ENCODE data around the gene CERS6.

The CERS6 gene

GRCh38 chr2:168669151-168669550, 213.1 kb downstream of the CERS6 start:
- TF ChIP-seq PATZ1 (tag by site-specific recombination; IDR thresholded peaks at IDR 0.05) (no peak), ZNF571 (tag by site-specific recombination; IDR thresholded peaks at IDR 0.05) (no peak), GLI4 (tag by site-specific recombination; IDR thresholded peaks at IDR 0.05) (no peak), PRDM4 (tag by site-specific recombination; IDR thresholded peaks at IDR 0.05) (no peak), ZNF211 (tag by site-specific recombination; IDR thresholded peaks at IDR 0.05; ENCODE audit: low read depth) (no peak), ZNF239 (tag by site-specific recombination; IDR thresholded peaks at IDR 0.05) (no peak), KLF16 (tag by site-specific recombination; IDR thresholded peaks at IDR 0.05) (no peak), ZBTB26 (tag by site-specific recombination; optimal IDR thresholded peaks at IDR 0.05) (no peak), ZNF660 (tag by site-specific recombination; IDR thresholded peaks at IDR 0.05) (no peak)
- H3K9me3 ChIP-seq (ENCODE audit: control insufficient read depth, insufficient read depth, low read depth, low read length): no peaks in the 10 kb centered on the region
- no peaks in the 10 kb centered on the region for H3K36me3 ChIP-seq (ENCODE audit: control insufficient read depth in 2 of 2, insufficient read depth in 1 of 2, low read length in 2 of 2)
- no peak overlapping the region for H3K4me3 ChIP-seq (ENCODE audit: low read depth, low read length)
- no peak overlapping the region for H3K27ac ChIP-seq (ENCODE audit: extremely low read depth, low read depth, low read length)
- H3K4me1 ChIP-seq (ENCODE audit: control insufficient read depth, insufficient read depth, low read length): no peaks in the 10 kb centered on the region
- POLR2A ChIA-PET: no interaction called here
- CTCF ChIA-PET: interaction anchor here (0.7 kb wide), 1 partner anchor 1033 kb away, joined by 4 read pairs; no protein-coding TSS in a partner anchor

GRCh38 chr2:168670478-168670877, 214.4 kb downstream of the CERS6 start:
- Histone ChIP-seq H3K36me3 (ENCODE audit: control insufficient read depth in 2 of 2, insufficient read depth in 1 of 2, low read length in 2 of 2) (no peaks in the 10 kb centered on the region), H3K4me3 (ENCODE audit: low read depth, low read length) (no peak overlapping the region)
- CTCF ChIA-PET: no interaction called here

GRCh38 chr2:168671932-168672331, 215.9 kb downstream of the CERS6 start:
- TF ChIP-seq ZFP69B (tag by site-specific recombination; IDR thresholded peaks at IDR 0.05): peak; percentile 78
- peak; percentile 70 for TF ChIP-seq ZNF629 (tag by site-specific recombination; IDR thresholded peaks at IDR 0.05)
- TF ChIP-seq HIC1 (tag by site-specific recombination; IDR thresholded peaks at IDR 0.05): no peak
- TF ChIP-seq ZNF692 (tag by site-specific recombination; IDR thresholded peaks at IDR 0.05): peak; percentile 88
- peak; percentile 35; the same call in 1 of the 2 replicates for TF ChIP-seq ATF2 (tag by site-specific recombination; IDR thresholded peaks at IDR 0.05; ENCODE audit: low read depth)
- 0 out of 2 replicates have a peak, but pooled peaks have one; percentile 29 for TF ChIP-seq ZXDB (tag by site-specific recombination; IDR thresholded peaks at IDR 0.05)
- ChIA-PET CTCF (interaction anchor here (0.8 to 0.9 kb wide), 2 partner anchors 87 to 326 kb away, joined by 4 to 5 read pairs; no protein-coding TSS in a partner anchor), POLR2A (no interaction called here)
- H3K4me3 ChIP-seq (ENCODE audit: low read depth, low read length): no peak overlapping the region
- no peaks in the 10 kb centered on the region for H3K36me3 ChIP-seq (ENCODE audit: control insufficient read depth in 2 of 2, insufficient read depth in 1 of 2, low read length in 2 of 2)
- H3K27ac ChIP-seq (ENCODE audit: extremely low read depth, low read depth, low read length): no peak overlapping the region
- no peaks in the 10 kb centered on the region for H3K4me1 ChIP-seq (ENCODE audit: control insufficient read depth, insufficient read depth, low read length)
- no peaks in the 10 kb centered on the region for H3K9me3 ChIP-seq (ENCODE audit: control insufficient read depth, insufficient read depth, low read depth, low read length)

More at GRCh38 chr2:168670478-168670877, 214.4 kb downstream of the CERS6 start:
- Histone ChIP-seq H3K27ac (ENCODE audit: extremely low read depth, low read depth, low read length) (no peak overlapping the region), H3K4me1 (ENCODE audit: control insufficient read depth, insufficient read depth, low read length) (no peaks in the 10 kb centered on the region), H3K9me3 (ENCODE audit: control insufficient read depth, insufficient read depth, low read depth, low read length) (no peaks in the 10 kb centered on the region)
- POLR2A ChIA-PET: no interaction called here
- TF ChIP-seq ZNF248 (tag by site-specific recombination; IDR thresholded peaks at IDR 0.05) (no peak), ZNF837 (tag by site-specific recombination; IDR thresholded peaks at IDR 0.05) (no peak)
